Esophagus muscularis mucosa (tissue), 4 donors: ENCODE measurements around the gene PRODH2.

Source experiments
- CTCF ChIP-seq, 3 experiments: fragments of 200-600 bp in 2 of 3; fragments of 450-650 bp in 1 of 3; sonication (generic) in 2 of 3; IDR thresholded peaks; one replicate each; pipeline ENCODE4 v1.5.1; 2017 to 2019; ENCODE audit warnings: antibody characterized with exemption in 3 of 3, mild to moderate bottlenecking in 2 of 3, moderate library complexity in 1 of 3
- EP300 ChIP-seq: sonication (generic); formaldehyde crosslinking; IDR thresholded peaks from one replicate; pipeline ENCODE4 v1.6.1; 2017; ENCODE audit warnings: antibody characterized with exemption
- POLR2A ChIP-seq: fragments of 450-650 bp; IDR thresholded peaks from one replicate; pipeline ENCODE4 v1.6.1; 2017; ENCODE audit warnings: antibody characterized with exemption, moderate library complexity, mild to moderate bottlenecking, low read depth
- POLR2AphosphoS5 ChIP-seq, 2 donors: sonication (generic); formaldehyde crosslinking; IDR thresholded peaks; one replicate each; pipeline ENCODE4 v1.6.1; 2017; ENCODE audit warnings: antibody characterized with exemption in 2 of 2

DNA sequence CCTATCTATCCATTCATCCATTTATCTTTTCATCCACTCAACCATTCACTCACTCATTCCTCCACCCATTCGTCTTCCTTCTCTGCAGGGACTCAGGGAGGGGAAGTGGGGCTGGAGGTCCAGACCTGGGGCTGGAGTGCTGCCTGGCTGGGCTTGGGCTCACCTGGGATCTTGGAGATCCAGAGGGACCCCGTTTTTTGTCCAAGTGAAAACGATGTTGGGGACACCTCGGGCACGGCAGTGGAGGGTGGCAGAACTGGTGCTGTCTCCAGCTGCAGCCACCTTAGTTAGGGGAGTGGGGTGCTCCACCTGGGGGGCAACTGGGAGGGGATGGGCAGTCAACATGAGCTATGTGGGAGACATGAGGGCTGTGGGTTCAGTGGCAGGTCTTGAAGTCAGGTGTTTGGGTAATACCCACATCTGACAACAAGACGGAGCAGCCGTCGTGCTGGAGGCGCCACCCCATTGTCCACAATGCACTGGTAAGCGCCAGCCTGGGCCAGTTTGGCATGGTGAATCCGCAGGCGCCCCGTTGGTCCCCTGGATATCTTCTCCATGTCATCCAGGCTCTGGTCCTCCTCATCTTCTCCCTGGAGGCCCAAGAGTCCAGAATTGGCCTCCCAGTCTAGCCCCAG lies 29.4 kb upstream of the PRODH2 start:
- TF ChIP-seq CTCF (IDR thresholded peaks at IDR 0.05) (no peak), POLR2AphosphoS5 (IDR thresholded peaks at IDR 0.05) (no peak), EP300 (no peak), POLR2A (no peak)
